HG02884 (cell line): Measurements from ENCODE around the gene CLCN3.
"Not testable (repeated sequence)": the region's sequence is repeated elsewhere in the genome, so short reads cannot be mapped to it uniquely, and the experiment has no call there.

Source experiments
- ATAC-seq: cut with Tn5 transposase; IDR thresholded peaks from one replicate; pipeline ENCODE4 v1.9.1; 2021; ENCODE audit warnings: mild to moderate bottlenecking, moderate library complexity; ENCODE audit not compliant: unreplicated experiment

The CLCN3 gene

DNA sequence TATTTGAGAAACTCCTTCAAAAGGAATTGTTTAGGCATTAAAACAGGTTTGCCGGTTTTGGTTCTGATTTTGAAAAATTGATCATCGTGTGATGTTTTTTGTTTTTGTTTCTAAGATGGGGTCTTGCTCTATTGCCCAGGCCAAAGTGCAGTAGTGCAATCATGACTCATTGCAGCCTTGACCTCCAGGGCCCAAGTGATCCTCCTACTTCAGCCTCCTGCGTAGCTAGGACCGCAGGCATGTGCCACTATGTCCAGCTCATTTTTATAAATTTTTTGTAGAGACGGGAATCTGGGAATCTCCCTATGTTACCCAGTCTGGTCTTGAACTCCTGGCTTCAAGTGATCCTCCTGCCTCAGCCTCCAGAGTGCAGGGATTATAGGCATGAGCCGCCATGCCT is 35.0 kb downstream of the CLCN3 start:
- ATAC-seq: no peak

DNA sequence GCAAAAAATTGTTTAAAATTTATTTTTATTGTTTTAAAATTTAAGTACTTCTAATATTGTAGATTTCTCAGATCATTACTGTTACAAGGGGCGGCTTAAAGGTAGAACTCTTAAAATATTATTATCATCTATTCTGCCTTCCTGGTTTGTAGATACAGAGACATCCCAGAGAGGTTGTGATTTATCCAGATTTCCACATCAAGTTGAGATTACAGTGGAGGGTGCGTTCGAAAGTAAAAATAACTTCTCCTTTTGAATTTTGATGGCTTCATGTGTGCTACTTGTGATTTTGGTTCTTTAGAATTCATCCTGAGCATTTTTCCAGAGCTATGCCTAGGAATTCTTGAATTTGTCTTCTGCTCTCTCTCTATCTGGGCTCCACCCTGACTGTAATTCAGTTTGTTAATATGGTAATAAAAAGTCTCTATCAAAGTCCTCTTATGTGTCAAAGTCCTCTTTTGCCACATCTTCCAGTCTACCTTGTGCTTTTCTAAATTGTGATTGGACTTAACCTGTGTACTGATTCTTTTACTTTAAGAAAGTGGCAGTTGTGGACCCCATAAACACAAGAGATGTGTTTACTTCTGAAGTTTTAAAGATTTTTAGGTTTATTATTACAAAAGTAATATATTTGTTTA is 37.2 kb downstream of the CLCN3 start:
- no peak for ATAC-seq

DNA sequence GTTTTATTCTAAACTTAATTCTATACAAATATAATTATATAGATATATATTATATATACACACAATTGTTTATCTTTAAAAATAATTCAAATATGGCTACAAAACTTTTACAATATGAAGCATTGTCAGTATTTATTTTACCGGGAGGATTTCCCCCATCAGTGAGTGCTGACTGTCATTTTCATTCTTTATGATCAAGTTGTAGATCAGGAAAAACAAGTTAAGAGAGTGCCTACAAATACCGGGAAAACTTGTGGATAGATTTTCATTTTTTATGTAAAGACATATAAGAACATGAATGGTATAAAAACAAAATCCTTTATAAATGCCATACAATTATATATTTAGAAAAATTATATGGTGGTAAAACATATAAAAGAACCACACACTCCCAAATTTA is 37.8 kb downstream of the CLCN3 start:
- ATAC-seq: no peak

DNA sequence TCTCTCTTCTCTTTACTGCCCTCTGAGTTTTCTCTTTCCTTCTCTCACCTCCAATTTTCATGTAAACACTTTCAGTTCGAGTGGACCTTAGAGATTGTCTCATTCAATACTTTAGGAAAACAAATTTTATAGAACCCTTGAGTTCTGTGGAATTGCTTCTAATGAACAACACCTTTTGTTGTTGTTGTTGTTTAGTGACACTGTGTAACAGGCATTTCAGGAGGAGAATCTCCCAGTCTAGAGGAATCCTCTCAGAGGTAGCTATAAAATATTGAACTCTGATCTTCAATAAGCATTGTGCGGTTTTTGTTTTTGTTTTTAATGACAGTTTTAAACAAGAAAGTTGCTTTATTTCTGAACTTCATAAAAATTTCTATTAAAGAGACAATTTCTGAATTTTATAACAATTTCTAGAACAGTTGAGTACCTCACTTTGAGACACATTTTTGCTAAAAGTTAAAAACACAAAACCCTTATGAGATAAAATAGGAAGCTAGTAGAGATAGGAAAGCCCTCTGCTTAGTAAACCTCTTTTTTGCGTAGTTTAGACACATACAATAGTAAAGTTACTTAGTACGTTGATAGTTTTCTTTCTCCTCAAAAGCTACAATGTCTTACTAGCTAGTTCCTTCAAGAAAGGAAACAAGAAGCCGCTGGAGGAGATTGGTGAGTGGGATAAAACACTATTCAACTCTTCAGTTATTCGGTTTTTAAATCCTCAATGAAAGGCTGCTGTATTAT is 38.8 kb downstream of the CLCN3 start:
- ATAC-seq: no peak

DNA sequence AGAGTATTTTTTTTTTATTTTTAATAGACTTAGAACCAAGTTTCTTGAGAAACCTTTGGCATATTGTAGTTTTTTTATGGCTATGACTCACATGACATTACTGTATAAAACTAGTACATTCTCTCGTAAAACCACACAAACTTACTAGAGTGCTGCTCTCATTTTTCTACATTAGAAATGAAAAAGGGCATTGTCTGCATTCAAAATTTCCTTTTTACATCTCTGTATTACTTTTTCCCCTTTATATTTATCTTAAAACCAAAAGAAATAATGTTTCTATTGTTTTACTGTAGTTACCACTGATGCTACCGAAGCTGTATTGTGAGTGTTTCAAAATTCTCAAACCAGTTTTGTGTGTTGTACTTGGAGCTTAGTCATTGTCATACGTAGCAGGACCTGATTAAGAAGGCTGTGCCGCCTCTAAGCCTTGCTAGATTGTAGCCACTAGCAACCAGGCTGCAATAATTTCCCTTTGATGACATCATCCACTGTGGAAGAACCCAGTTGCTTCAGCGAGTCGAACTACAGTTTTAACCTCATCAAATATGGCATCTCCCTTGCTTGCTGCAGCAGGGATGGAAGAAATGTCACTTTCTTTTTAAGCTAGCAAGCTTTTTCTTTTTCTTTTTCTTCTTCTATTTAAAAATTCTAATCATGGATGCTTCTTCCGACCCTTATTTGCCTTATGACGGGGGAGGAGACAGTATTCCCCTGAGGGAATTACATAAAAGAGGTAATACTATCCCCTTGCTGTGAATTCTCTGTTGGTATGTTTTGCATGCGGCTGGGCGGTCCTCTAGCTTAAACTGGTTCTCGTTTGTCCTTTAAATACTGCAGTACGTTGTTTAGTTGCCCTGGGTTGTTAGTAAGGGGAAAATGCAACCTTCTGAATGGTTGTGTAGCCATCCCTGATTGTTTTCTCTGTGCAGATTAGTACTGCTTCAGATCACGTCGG is 39.6 kb downstream of the CLCN3 start:
- peak; percentile 98 for ATAC-seq

DNA sequence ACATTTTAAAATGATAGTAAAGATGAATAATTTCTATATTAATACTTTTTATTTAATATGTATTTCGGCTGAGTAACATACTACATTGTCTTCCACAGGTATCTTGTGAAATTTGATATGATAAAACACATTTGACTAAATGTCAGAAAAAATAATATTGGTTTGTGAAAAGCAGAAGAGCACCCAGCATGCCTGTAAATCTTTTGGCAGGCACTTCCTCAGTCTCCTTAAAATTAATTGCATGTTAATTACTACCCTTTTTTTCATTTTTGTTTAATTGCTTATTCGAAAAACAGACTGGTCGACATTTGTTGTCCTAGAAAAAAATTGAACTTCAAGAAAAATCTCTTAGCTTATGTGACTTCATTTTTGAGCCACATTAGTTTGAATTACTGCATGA is 40.6 kb downstream of the CLCN3 start:
- ATAC-seq: no peak

DNA sequence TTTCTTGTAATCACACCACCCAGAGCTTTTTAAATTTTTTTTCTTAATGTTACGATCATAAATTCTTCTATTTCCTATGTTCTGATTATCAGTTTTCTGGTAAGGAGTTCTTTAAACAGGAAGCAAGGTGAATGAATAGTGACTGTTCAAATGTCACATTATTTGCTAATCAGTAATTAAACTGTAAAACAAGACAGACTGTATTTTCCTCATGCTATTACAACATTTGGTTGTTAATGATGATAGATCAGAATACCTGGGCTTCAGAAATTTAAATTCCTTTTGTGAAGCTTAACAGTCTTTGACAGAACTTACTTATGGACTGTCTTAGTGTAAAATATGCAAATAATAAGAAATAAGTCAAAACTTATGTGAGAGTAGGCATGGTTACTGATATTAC is 41.4 kb downstream of the CLCN3 start:
- no peak for ATAC-seq

DNA sequence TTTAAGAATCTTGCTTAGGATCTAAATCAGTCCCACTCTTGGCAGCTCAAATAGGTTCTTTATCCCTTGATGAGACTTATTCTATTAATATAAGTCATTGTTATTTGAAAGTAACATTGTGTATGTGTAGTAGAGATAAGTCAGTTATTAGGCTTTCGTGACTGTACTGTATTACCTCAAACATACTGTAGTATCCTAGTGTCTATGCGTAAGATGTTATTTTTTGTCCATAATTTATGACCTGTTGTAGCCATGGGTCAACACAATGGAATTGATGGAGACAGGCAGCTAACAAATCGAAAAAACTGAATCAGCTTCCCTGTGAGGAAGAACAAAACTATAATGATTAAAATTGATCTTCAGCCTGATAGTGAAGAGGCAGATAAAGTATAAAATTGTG is 41.8 kb downstream of the CLCN3 start:
- no peak for ATAC-seq

DNA sequence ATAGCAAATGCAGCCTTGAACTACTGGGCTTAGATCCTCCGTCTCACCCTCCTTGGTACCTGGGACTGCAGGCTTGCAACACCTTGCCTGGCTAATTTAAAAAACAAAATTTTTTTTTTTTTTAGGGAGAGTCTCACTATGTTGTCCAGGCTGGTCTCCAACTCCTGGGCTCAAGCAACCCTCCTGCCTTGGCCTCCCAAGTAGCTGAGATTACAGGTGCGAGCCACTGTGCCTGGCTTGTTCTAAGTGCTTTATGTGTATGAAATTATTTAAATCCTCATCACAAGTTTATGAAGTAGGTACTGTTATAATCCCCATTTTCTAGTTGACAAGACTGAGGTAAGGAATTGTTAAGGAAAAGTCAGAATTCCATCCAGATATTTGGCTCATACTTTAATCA is 43.0 kb downstream of the CLCN3 start:
- no peak for ATAC-seq

DNA sequence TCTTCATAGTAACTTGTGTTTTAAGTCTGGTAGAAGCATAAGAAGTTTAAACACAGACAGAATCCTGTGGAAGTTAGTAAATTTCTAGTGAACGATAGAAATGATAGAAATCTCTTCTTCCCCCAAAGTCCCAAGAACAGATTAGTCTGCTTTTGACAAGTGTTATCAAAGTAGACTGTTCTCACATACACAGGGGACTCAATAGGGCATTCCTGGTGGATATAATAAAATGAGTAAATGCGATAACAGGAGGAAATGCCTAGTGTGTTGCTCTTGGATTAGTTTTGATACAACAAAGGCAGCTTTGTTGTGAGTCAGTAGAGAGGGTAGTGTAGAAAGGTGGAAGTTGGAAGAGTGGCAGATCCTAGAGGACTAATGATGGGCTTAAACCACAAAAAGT is 43.5 kb downstream of the CLCN3 start:
- ATAC-seq: no peak

DNA sequence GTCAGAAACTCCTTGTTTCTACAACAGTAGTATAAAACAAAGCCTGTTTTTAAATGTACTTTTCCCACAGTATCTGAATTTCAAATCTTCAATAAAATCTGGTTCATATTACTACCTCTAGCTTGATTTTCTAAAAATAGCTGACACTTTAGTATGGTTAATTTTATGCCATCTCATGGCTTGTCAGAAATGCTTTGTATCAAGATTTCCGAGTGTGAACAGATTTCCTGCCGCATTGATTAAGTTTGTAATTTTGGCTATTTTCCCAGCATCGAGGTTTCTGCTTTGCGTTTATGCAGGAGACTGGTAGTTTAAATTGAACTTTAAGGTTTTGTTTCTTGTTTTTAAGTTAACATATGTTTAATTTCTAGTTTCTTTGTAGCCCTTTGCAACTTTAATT is 44.2 kb downstream of the CLCN3 start:
- ATAC-seq: no peak

DNA sequence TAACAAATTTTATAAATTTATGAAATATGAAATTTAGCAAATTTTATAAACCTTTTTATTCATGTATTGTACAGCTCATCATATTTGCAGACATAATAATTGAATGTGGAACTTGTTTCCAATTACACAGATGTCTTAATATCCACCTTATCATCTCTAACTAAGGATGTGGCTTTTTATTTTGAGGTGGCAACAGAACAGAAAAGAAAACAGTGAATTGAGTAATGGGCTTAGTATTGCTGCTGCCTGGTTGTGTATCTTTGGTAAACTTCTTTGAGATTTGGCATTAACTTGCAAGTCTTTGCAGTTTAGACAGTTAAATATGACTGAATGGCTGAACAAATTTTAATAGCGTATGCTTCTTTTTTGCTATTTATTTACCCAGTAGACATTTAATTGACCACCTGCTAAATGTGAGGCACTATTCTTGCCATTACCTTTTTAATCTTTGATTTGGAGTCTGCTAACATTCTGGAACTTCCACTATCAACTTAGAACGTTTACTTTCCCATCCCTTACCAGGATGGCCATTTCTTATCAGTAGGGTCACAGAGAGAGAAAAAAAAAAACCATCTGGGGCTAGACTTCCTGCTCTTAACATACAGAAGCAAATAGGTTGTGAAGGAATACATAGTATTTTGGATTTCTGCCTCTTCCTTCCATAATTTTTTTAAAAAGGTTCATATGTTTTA is 44.8 kb downstream of the CLCN3 start:
- no peak for ATAC-seq

DNA sequence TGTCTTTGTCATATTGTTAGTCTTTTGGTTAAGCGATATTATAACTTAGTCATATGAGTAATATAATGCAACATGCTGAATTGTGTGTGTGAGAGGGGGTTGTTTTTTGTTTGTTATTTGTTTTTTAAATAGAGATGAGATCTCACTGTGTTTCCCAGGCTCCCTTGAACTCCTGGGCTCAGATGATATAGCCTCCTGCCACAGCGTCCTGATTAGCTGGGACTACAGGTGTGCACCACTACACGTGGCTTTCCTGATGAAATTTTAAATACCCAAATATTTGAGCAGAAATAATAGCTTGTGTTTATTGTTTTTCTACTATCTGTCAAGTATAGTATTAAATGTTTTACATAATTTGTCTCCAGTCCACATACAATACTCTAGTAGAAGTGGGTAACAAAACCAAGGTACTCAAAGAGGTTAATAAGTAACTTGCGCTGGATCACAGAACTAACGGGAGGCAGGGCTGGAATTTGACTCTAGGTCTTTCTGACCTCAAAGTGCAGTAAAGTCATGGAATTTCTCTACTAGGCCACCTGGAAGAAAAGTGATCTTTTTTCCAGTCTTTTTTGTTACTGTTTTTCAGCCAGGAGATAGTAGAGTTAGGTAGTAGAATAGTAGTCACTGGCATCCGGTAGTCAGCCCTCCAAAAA is 47.8 kb downstream of the CLCN3 start:
- no peak for ATAC-seq

DNA sequence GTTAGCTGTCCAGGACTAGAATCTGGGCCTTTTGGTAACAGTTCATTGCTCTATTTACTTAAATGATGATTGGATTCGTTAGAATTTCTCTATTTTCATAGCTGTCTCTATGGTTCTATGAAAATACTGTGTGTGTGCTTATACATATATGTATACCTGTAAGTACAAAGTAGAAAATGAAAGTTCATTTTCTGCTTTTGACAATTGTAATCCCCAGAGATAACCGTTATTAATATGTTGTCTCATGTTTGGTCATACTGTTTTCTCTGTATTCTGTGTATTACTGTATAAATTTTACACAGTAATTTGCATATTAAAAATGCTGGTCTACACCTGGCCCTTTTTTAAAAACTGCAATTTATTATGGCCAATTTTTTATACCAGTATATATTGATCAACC is 55.4 kb downstream of the CLCN3 start:
- ATAC-seq: no peak

DNA sequence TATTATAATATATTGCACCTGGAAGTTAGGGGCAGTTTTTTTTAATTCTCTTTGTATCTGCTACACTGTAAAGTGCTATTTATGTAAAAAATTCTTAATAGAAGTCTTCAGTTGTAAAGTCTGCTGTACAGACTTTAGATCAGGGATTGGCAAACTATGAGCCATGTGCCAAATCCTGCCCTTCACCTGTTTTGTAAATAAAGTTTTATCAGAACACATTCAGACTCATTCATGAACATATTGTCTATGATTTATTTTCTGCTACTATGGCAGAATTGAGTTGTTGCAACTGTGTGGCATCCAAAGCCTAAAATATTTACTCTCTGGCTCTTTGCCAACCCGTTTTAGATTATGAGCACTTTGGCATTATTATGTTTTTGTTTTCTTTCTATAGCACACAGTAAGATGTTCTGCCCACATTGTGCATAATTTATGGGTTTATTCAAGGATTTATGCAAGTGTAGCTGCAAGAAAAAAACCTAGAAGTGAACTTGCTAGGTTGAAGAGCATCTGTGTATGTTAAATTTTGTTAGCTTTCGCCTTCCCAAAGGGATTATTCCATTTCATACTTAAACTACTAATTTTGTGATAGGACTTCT is 56.9 kb downstream of the CLCN3 start:
- no peak for ATAC-seq

DNA sequence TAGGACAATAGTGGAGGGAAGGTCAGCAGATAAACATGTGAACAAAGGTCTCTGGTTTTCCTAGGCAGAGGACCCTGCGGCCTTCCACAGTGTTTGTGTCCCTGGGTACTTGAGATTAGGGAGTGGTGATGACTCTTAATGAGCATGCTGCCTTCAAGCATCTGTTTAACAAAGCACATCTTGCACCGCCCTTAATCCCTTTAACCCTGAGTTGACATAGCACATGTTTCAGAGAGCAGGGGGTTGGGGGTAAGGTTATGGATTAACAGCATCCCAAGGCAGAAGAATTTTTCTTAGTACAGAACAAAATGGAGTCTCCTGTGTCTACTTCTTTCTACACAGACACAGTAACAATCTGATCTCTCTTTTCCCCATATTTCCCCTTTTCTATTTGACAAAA is 58.1 kb downstream of the CLCN3 start:
- ATAC-seq: not testable (repeated sequence)

DNA sequence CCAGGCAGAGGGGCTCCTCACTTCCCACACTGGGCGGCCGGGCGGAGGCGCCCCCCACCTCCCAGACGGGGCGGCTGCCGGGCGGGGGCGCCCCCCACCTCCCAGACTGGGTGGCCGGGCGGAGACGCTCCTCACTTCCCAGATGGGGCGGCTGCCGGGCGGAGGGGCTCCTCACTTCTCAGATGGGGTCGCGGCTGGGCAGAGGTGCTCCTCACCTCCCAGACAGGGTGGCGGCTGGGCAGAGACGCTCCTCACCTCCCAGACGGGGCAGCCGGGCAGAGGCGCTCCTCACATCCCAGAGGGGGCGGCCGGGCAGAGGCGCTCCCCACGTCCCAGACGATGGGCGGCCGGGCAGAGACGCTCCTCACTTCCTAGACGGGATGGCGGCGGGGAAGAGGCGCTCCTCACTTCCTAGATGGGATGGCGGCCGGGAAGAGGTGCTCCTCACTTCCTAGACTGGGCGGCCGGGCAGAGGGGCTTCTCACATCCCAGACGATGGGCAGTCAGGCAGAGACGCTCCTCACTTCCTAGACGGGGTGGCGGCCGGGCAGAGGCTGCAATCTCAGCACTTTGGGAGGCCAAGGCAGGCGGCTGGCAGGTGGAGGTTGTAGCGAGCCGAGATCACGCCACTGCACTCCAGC is 58.7 kb downstream of the CLCN3 start:
- not testable (repeated sequence) for ATAC-seq

DNA sequence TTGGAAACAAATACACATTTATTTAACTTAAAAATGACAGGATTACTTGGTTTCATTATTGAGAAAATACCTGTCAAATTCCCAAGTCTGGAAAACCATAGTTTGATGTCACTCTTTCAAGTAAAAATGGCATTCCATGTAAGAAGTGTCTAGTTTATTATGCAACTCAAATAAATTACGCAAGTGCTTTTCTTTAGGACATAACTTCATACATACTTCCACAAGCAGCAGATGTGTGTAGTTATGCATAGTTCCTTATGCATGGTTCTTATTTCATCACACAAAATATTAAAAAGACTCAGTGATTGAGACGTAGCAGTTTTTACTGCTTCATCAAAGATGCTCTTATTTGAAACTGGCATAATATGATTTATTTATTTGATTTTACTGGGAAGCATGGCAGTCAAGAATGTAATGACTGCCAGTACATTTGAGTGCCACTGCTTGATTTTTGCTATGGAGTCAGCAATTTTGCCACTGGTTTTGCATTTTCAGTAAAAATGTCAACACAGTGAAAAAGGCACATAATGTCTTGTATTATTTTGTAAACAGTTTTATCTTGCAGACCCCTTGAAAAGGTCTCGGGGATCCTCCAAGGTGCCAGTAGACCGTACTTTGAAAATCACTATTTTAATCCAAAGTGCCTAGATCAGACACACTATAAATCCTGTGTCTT is 62.1 kb downstream of the CLCN3 start:
- ATAC-seq: no peak

DNA sequence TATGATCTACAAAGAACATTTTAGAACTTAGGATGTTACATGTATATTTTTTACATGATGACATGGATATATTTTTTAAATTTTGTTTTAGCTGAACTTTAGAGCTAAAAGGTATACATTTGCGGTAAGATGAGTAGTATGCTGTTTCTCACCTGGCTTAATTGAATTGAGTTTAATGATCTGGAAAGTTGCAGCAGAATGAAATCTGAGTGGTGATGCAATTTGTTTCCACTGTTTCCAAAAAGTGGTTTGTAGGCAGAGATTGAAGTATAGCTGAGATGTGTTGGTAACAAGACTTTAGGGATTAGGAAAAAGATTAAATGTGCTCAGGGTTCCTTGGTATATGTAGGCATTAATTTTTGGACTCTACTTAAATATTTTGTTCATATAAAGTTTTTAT is 69.3 kb downstream of the CLCN3 start:
- ATAC-seq: no peak
